CD4-positive, alpha-beta T cell treated with Interleukin-15 for 1 hour (primary cell): ENCODE results near the gene SLC26A9.

Source experiments
- DNase-seq: peaks from one replicate; pipeline ENCODE4 v3.0.0-alpha.2; 2020

SLC26A9 gene

DNA sequence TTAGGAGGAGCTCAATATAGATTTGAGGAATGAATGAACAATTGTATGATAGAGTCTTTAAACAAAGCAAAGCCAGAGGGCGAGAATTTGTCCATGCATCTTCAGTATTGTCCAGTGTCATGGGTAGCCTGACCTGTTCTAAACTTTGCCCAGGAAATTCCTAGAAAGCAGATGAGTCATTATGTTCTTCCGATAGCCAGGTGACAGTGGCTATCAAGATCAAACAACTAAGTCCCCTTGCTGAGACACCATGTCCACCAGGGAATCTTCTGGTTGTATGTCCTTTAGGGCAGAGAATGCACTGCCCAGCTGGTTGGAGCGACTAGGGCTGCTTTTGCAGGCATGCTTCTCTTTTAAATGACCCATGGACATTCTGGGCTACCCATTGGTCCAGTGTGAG lies 1.8 kb upstream of the SLC26A9 start:
- no peak for DNase-seq

- no peak for DNase-seq
Observed at GRCh38 chr1:205944525-205944924, 1.3 kb upstream of the SLC26A9 start.

DNA sequence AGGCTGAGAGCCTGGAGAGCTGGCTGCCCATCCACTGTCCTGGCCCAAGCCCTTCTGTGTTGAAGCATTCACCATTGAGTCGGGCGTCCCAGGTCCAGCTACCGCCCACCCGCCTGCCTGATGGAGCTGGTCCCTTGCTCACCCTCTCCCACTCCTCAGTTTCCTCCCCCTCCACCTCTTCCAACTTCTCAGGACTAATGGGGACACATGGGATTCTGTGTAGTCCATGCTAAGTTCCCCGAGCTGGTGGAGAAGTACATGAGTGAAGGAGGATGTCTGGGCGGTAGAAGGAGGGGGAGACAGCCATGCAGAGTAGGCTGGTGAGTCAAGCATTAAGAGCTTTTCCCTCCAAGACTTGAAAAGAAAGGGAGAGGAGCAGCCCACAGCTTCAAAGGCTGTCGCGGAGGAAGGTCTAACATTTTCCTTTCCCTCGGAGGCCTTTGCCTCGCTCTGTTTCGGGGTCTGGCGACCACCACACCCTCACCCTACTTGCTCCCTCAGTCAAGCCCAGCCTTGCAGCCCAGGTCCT lies 561 bp downstream of the SLC26A9 start:
- DNase-seq, result no peak

DNA sequence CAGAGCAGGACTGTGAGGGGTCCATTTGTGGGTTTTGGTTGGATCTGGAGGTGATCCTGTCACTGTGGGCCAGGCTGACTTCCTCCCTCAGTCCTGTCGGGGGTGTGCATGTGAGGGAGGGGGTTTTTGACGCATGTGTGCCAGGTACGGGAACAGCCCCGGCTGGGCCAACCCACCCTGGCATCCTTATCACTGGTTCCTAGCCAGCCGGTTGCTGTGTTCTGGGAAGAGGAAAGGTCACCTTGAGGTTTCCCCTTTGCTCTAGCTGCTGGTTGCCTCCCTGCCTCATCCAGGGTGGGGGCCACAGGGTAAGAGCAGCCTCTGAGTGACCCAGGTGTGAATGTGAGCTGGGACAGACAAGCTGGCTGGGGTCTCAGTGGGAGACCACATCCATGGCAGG lies 2.5 kb downstream of the SLC26A9 start:
- DNase-seq, result no peak

DNA sequence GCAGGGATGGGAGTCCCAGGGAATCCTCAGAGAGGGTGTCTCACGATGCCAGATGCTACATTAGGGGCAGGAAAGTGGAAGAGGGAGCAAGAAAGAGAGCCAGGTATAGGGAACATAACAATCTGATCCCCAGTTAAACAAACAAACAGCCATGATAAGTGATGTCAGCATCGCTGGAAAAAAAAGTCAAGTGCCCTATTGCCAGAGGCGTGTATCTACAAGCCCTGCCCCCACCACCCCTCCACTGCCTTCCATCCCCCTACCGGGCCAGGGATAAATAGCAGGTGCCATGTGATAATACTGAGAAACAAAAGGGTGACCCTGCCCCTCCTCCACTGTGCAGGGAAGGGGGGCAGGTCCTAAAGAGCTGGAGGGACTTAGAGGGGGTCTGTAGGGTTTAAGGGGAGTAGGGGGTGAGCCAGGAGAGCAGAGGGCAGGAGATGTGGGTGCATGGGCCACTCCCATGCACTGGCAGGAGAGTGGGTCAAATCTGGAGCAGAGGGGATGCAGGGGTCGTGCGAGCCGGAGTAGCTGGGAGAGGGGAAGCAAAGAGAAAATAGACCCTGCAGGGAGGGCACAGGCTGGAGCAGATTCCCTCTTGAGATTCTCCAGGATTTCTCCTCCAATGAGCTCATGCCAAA lies 3.4 kb downstream of the SLC26A9 start:
- no peak for DNase-seq

DNA sequence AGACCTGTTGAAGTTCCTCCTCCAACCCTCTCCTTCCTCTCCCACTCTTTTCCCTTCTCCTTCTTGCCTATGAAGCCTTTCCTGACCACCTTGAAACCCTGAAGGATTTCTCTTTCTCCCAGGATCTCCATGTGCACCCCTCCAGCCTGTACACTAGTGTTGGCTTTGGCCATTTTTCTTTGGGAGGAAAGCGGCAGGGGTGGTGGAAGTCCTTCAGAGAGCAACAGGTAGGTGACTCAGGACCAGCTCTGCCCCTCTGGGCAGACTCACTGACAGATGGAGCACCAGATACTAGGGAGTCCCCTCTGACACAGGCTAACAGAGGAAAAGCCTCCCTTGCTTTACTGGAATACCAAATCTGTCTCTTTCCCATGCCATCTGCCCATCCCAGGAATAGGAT lies 4.6 kb downstream of the SLC26A9 start:
- no peak for DNase-seq

- DNase-seq, result no peak
Observed at GRCh38 chr1:205936846-205937586, 6.2 kb downstream of the SLC26A9 start.

GRCh38 chr1:205936311-205936710 lies 6.9 kb downstream of the SLC26A9 start:
- DNase-seq, result no peak

DNA sequence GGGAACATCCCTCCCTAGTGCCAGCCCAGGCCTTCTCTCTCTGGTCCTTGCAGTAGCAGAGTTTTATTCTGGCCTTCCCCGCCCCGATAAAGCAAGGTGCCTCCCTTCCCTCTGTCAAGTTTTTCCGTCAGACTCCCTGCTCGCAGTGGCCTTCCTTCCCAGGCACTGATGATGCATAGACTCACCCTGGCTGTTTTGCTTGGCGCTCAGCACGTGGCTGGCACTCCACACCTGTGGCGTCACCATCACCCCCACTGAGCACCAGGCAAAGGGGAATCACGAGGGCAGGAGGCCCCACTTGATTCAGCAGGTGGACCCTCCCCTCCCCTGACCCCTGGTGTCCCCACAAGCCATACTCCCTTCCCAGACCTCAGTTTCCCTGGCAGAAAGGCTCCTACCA lies 7.4 kb downstream of the SLC26A9 start:
- DNase-seq, result no peak

DNA sequence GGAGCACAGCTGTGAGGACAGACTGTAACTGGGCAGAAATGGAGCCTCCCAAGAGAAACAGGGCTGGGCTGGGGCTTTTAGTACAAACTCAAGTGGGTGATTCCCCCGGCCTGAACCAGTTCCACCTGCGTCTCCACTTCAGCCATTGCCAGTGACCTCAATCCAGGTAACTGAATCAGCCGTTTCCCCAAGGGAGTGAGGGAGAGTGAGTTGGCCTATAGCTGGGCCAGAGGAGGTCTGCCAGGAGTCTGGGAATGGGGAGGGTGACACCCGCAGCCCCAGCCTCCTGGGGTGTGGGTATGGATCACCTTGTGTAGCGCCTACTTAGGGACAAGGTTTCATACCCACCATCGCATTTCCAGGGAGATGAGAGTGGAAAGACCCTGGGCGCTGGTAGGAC lies 8.5 kb downstream of the SLC26A9 start:
- DNase-seq, result no peak

- DNase-seq, result peak; percentile 19
Observed at GRCh38 chr1:205933671-205934618, 9.3 kb downstream of the SLC26A9 start.

DNA sequence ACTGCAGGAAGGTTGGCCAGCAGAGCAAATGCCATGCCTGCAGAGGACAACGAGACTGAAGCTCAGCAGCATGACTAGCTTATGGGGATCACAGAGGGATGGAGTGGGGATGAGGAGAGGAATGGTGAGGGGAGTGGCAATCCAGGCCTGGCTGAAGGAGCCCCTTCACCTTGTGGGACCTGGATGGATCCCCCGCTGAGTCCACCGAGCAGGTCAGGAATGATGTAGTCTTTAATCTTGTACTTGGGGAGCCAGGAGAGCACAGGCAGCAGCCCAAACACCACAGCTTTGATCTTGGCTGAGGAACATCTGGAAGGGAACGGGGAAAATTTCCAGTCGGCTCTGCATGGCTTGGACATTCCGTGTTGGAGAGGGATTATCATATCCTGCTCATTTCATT lies 10.5 kb downstream of the SLC26A9 start:
- DNase-seq, result no peak

DNA sequence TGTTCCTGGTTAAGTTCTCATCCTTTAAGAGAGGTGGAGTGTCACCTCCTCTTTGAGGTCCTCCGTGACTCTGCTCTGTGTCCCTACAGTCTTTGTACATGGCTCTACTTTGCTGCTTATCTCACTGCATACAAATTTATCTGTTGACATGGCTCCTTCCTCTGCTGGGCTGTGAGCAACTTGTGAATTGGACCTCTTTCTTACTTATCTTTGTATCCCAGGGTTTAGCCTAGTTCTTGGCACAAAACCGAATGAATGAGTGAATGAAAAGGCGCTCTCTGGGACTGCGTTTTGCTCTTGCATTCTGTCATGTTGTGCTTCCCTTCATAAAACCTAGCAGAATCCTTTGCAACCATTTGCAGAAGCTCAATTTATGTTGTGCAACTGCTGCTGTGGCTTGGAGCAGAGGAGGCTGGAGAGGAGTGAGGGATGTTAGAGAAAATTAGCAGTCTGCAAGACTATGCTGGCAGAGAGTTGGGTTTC lies 12.4 kb downstream of the SLC26A9 start:
- no peak for DNase-seq

DNA sequence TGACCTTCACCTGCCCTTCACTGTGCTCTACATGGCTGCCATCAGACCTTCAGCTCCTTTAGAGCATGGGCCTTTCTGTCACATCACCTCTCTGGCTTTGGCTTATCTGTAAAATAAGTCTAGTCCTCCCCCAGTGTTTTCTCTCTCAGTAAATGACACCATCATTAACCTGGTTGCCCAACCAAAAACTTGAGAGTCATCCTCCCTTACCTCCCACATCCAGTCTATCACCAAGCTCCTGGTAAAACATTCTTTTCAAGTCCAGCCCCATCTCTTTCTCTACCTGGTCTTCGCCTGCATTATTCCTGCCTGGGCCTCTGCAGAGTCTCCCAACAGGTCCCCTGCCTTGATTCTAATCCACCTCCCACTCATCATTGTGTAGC lies 13.1 kb downstream of the SLC26A9 start:
- DNase-seq, result no peak

DNA sequence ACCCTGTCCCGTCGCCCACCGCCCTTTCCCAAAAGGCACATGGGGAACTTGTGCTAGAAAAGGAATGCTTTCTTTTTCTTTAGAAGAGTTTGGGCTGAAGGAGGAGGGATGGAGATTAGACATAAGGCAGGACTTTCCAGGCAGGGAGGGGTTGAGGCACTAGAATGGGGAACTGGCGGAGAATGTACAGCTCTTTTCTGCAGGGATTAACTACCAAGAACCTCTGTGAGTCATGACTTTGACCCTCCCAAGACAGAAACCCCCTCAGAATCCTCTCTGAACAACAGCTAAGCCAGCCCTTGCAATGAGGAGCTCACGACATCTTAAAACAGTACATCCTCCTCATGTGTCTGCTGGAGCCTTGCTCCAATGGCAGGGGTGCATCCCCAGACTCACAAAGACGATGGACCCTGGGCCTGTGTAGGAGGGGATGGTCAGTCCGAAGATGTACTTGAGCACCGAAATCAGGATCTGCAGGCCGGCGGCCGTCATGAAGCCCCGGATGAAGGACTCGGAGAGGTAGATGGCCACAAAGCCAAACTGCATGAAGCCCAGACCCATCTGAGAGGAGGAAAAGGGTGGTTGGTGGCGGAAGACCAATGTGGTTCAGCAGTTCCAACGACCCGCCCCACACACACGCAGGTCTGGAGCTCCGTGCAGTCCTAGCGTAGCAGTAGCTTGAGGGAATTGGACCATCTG lies 13.6 kb downstream of the SLC26A9 start:
- DNase-seq, result no peak

- DNase-seq, result no peak
Observed at GRCh38 chr1:205928317-205928716, 14.9 kb downstream of the SLC26A9 start.

GRCh38 chr1:205927676-205928075 lies 15.6 kb downstream of the SLC26A9 start:
- DNase-seq, result no peak

GRCh38 chr1:205927247-205927646 lies 16.0 kb downstream of the SLC26A9 start:
- no peak for DNase-seq

GRCh38 chr1:205926636-205927035 lies 16.6 kb downstream of the SLC26A9 start:
- DNase-seq, result no peak

DNA sequence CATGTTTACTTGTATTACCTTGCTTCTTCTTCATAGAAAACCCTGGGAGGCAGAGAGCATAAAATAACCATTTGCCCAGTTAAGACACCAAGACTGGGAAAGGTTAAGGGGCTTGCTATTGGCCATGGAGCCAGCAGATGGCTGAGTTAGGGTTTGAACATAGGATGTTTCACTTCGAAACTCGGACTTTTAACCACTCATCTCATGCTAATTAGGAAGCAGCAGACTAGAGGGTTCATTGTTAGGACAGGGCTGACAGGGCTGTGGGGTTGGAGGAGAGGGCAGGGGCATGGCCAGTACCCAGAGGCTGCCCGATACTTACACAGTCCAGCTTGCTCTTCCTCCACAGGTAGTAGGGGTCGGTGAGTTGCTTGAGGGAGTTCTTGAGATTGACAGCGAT lies 17.0 kb downstream of the SLC26A9 start:
- no peak for DNase-seq

GRCh38 chr1:205925736-205926135 lies 17.5 kb downstream of the SLC26A9 start:
- DNase-seq, result no peak

DNA sequence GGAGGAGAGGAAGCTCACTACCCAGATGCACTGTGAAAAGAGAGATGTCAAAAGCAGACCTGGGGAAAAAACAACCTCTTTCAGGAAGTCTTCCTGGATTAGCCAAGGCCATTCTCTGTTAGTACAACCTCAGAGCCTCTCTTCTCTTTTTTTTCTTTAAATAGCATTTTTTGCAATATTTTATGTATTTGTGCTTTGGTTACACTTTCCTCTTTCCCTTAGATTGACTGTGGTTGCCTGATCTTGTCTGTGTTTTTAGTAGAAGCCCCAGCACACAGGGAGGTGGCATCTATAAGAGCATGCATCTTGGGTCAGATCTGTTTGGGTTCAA lies 18.8 kb downstream of the SLC26A9 start:
- no peak for DNase-seq
